SH-SY5Y (cell line): ENCODE measurements around the gene SLC41A3.
"Not testable (repeated sequence)": the region's sequence is repeated elsewhere in the genome, so short reads cannot be mapped to it uniquely, and the experiment has no call there.

Experiments
- GATA2 ChIP-seq: IDR thresholded peaks from 2 replicates; pipeline ENCODE4 v1.6.1; 2011; ENCODE audit warnings: mild to moderate bottlenecking, low read depth, low read length
- GATA3 ChIP-seq: IDR thresholded peaks from 2 replicates; pipeline ENCODE4 v1.6.1; 2011; ENCODE audit warnings: low read depth, mild to moderate bottlenecking, low read length, moderate library complexity

Gene SLC41A3

DNA sequence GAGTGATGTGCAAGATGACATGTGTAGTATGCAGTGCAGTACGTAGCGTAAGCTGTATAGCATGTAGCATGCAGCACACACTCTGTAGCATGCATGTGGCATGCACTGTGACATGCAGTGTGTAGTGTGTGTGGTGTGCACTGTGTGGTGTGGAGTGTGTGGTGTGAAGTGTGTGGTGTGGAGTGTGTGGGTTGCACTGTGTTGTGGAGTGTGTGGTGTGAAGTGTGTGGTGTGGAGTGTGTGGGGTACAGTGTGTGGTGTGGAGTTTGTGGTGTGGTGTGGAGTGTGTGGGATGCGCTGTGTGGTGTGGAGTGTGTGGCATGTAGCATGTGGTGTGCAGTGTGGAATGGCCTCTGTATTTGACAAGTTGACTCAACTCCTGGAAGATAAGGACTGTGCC, 75.7 kb downstream of the SLC41A3 start:
- no peak for TF ChIP-seq GATA2
- TF ChIP-seq GATA3 = no peak

DNA sequence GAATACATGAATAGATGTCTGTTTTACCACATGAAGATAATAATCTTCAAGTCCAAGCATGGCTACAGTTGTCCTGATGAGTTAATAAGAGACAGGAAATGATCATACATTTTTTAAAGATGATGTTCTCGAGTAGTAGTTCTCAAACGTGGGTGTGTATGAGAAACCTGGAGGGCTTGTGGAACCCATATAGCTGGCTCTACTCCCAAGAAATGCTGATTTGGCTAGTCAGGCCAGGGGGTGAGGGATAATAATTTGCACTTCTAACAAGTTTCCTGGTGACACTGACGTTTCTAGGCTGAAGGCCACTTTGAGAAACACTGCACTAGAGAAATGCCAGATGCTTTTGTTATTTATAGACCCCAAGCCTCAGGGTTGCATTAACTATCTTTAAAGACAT, 78.0 kb downstream of the SLC41A3 start:
- TF ChIP-seq GATA3 = no peak
- TF ChIP-seq GATA2 = no peak

DNA sequence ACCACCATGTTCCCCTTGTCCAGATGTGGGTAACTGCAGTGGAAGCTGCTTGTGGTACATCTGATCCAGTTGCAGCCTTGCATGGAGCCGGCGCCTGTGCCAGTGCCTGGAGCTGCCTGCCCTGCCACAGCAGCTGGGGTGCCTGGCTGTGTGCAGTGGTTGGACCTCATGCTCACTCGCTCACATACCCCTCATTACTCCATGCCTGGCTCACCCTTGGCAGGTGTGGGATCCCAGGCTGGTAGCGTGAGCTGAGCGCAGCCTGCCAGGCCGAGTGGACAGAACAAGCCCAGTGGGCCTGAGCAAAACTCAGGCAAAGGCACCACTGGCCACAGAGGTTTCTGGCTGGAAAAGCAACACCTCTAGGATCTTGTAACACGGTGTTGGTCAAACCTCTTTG, 79.2 kb downstream of the SLC41A3 start:
- TF ChIP-seq GATA3 (no peak), GATA2 (no peak)

DNA sequence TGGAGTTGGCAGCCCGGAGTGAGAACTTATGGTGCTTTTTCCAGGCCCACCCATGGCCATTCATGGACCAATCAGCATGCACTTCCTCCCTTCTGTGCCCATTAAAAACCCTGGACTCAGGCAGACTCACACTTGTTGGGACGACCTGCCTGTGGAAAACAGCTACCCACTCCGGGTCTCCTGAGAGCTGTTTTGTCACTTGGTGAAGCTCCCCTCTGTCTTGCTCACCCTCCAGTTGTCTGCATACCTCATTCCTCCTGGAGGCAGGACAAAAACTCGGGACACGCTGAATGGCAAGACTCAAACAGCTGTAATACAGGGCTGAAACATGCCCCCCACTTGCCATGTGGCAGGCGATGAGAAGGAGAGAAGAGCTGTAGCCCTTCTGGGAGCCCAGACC, 79.7 kb downstream of the SLC41A3 start:
- no peak for TF ChIP-seq GATA2
- no peak for TF ChIP-seq GATA3

DNA sequence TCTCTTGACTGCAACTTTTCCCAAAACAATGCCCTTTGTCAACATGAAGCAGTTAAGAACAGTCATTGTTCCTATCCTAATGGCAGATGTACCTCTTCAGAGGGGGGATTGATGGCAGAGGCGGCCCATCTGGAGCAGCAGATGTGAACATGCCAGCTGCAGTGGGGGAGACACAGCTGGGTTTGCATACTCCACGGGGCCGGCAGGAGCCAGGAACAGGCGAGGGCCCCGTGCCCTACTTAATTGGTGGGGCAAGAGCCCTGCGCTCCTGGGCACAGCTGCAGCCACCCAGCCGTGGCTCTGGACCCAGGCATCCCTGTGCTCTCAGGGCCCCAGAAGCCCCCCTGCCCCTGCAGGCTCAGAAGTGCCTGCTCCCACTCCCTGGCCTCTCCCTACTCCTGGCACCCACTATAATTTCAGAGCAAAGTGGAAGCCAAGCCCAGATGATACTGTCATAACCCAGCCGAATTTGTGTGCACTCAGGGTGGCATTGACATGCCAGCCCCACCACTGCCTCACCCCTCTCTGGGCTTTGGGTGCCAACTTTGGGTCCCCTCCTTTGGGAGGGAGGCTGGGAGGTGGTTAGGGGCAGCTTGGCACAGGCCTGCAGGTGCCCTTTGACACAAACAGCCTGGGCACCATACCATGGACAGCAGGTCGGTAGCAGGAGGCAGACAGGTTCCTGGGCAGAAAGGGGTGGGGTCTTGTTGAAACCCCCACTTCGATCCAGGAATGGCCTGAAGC, 80.3 kb downstream of the SLC41A3 start:
- TF ChIP-seq GATA2 (no peak), GATA3 (no peak)

DNA sequence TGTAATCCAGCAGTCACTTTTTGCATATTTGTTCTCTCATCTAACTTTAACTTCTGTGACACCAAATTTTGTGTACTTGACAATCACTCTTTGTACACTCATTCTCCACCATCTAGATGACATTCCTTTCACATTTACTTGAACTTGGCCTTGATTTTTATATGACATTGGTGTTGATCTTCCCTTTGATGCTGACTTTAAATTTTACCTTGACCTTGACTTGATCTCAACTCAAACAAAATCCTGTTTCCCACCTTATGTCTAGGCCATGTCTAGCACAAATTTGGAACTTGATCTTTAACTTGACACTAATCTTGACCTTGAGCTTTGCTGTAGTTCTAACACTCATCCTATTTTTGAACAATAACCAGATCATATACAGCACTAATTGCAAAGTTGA, 81.7 kb downstream of the SLC41A3 start:
- no peak for TF ChIP-seq GATA3

DNA sequence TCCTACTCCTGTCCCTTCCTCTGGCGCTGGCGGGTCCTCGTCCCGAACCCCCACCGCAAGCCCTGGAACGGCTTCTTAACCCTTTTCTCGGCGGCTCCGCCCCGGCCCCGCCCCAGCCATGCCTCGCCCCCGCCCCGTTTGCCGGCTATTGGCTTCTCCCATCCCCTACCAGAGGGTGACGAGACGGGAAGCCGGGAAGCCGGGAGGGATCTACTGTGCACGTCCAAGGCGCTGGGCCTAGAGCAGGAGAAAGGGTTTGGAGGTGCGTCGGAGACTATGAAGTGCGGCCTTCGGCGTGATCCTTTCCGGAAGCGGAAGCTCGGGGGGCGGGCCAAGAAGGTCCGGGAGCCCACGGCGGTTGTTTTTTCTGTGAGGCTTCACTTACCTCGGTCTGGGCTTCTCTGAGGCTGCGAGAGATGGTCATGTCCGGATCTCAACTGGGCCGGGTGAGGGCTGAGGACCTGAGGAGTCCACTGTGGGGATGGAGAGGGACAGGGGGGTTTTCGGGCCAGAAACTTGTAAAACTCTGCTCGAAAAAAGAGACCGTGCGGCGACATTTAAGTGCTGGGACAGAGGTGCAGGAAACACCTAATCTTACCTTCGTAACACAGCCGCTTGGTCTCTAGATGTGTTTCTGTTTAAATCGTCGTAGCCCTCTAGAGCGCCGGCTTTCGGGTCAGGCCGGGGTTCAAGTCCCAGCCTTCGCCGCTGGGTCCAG, 93.5 kb downstream of the SLC41A3 start:
- TF ChIP-seq GATA2 (no peak), GATA3 (no peak)

DNA sequence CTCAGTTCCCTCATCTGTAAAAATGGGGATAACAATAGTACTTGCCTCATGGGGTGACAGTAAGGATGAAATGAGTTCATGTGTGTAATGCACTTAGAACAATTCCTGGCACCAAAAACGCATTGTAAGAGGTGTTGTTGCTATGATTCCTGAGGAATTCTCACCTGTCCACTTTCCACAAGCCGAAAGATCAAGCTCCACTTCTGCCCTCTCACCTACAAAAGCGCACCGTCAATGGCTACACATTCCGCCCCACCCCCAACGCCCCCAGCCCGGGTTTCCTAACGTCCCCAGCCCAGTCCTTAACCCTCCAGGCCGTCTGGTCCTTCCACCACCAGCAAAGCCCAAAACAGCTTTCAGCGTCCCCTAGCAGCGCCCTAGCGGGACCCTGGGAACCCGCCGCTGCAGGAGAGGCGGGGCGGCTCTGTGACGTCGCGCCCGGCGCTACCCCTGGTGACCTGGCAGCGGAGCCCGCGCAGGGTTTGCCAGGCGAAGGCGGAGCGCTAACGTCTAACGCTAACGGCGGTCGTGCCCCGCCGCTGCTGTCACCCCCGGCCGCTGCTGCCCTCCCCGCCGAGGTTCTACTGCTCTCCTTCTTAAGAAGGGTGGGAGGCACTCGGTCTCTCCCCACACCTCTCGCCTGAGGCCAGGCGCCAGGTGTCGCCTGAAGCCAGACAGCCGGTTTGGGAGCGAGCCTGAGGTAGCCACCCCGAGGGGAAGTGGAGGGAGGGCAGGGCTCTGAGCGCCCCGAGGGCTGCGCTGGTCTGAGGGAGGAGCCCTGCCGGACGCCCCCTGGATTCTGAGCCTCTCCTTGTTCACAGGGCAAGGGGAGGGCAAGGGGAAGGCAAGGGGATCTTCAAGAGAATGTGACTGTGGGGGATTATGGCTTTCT, 115.0 kb downstream of the SLC41A3 start, which contains the start of gene ROPN1B:
Gene ROPN1B, plus strand, starts transcription at position 478 of the 892 bp plus-strand sequence. CDS start 2,877 bp downstream, outside the sequence.
- not testable (repeated sequence) for TF ChIP-seq GATA2, GATA3

DNA sequence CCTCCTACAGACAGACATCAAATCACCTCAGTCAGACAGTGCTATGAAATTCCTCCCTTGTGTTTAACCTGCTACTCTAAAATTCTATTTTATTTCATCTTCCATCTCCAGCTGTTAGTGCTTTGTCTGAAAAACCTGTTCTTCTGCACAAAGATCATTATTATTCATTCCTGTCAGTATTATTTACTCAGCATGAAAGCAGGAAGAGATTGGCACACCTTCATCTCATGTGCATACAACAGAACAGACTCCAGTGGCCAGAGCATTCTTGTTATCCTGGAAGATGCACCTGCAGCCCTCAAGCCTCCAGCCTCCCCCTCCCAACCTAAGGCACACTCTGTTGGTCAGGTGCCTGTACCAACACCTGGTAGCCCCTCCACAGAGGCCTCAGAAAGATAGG, 116.8 kb downstream of the SLC41A3 start:
- no peak for TF ChIP-seq GATA2
- TF ChIP-seq GATA3 = no peak

DNA sequence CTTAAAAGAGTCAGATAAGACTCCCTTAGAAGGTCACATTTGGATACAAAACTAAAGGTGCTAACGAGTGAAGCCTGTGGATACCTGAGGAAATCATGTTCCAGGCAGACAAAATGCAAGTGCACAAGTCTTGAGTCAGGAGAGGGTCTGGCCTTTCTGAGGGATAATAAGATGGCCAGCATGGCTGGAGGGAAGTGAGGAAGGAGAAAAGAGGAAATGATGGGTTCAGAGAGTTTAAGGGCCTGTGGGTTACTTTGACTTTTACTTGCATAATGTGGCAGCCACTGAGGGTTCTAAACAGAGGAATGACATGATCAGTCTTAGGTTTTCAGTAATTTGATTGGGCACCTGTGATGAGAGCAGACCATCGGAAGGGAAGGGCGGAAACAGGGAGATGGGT, 118.4 kb downstream of the SLC41A3 start:
- no peak for TF ChIP-seq GATA2
- no peak for TF ChIP-seq GATA3

DNA sequence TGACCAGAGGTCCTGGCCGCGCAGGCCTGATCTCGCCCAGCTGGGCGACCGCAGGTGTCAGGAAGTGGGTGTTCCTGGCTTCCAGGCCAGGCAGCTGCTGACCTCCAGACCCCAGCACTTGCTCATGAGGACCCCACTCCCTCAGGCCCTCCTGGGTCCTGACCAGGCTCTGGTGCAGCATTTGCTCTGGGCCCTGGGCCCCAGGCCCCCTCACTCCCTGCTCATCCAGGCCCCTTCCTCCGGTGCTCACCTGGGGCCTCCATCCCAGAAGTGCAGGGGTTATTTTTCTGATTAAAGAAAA, 122.7 kb downstream of the SLC41A3 start:
- no peak for TF ChIP-seq GATA2
- no peak for TF ChIP-seq GATA3

DNA sequence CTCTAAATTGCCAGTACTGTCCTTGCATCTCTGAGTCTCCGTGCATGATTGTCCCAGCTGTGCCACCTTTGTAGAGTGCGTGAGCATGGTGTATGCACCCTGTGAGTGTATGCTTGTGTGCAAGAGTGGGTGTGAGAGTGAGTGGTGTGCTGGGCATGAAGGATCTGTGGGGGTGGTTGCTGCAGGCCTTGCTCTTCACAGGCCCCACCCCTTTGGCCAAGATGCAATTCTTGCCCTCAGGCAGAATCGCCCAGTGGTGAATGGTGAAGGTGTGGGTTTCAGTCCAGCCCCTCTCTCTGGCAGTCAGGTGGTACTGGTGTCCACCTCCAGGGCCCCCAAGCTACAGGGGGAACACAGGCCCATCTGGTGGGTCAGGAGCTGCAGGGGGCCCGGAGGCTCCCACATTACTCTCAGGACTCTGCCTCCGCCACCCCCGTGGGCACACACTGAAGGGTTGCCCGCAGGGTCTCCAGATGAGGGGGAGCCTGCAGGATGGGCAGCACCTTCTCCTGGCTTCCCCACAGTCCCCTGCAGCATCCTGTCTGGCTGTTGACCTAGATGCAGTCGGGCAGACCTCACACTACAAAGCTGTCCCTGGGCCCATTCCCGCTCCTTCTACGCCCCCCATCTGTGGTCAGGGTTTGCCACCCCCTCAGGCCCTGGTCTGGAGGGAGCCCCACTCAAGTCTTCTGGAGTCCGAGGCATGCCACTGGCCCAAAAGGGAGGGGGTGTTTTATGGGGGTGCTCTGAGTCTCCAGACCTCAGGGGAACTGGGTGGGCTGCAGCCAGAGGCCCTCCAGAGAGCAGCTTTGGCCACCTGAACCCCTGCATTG, 123.3 kb downstream of the SLC41A3 start:
- no peak for TF ChIP-seq GATA3
- TF ChIP-seq GATA2 = no peak

DNA sequence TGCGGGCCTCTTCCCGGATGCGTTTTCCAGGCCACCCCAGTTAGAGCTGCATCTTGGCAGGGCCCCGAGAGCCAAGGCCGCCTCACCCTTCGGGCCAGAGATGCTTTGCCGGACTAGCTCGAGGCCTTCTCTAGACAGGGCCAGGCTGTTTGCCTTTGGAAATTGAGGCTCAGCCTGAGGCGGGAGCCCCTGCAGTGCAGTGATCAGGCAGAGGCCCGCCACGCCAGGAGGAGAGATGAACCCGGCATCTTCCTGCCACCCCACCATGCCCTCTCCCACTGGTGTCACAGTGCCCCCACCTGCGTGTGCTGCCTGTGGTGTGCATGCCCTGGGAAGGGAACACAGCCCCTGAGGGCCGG, 123.9 kb downstream of the SLC41A3 start:
- TF ChIP-seq GATA3 (no peak), GATA2 (no peak)

DNA sequence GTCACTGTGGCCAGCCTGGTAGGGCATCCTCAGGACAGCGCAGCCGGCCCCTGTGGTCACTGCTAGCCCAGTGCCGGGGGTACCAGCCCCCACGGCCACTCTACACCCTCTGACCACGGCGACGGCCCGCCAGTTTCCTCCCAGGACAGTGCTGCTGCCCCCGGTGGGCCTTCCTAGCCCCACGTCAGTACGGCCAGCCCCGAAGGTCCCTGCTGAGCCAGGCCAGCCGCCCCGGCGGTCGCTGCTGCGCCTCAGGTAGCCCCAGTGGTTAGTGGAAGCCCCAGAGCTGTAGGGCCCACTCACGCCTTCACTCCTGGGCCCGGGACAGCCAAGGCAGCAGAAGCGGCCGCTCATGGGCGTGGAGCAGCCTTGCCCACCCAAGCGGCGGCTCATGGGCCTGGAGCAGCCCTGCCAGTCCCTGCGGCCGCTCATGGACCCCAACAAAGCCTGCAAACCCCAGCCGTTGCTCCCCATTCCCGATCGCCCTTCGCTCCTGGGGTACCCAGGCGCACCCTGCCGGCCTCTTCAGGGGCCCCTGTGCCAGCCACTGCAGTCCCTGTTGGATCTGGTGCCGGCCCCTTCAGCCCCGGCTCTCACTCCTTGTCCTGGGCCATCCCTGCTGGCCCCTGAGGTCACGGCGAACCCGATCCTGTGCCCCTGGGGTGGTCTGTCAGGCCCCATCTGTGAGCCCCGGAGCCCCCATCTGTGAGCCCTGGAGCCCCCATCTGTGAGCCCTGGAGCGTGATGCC, 124.4 kb downstream of the SLC41A3 start:
- no peak for TF ChIP-seq GATA3
- no peak for TF ChIP-seq GATA2
